Activated CD4-positive, CD25-positive, alpha-beta regulatory T cell (primary cell): ENCODE results near the gene HAS3.

Experiments
- DNase-seq, 4 experiments: peaks; one replicate each; lab custom pipeline; 2025; lab: John Stamatoyannopoulos, UW

Gene HAS3

DNA sequence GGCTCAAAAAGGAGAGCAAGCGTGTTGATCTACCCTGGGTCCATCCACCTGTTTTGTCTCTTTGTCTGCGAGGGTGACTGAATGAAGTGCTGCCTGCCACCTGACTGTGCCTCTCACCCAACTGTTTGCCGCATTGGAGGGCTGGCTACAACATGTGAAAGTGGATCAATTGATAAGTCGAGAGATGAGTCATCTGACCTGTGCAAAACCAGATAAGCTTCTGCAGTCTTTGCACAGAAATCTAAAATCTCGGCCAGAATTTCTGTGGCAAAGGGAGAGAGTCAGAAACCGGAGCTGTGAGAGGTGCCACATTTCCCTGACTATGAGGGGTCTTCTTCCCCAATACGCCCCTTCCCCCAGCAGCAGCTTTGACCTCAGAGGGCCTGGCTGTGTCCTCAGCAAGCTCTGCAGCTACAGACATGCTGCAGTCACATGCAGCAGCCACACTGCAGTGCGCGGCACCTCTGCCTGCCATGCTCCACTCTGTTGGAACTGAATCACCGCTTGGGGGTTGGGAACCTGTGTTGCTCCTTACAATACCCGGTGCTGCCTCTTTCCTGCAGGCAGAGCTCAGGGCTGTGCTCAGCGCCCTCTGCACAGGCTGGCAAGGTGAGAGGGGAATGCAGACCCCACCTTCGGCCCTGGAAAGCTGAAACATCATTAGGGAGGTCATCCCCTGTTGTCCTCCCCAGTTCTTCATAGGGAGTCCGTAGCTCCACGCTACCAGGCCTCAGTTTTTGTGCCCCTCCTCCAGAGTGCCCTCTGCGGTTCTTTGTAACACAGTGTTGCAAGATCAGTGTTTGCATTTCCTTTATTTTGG lies 16.2 kb upstream of the HAS3 start:
- no peak for DNase-seq

DNA sequence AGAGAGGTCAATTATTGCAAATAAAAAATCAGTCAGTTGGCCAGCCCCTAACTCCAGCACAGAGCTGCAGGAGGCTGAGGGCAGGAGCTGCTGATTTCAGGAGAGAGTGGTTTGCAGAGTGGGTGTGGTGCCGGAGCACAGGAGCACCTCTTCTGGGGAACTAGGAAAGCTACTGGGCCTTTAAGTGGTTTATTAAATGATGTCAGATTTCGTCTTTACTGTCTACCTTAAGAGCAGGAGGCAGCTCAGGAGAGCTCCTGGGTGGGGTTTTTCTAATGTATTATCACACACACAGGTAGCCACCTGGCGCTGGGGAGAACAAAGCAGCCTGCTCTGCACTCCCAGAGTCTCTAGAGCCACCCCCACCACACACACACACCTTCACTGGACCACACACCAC lies 11.5 kb upstream of the HAS3 start:
- DNase-seq = no peak

DNA sequence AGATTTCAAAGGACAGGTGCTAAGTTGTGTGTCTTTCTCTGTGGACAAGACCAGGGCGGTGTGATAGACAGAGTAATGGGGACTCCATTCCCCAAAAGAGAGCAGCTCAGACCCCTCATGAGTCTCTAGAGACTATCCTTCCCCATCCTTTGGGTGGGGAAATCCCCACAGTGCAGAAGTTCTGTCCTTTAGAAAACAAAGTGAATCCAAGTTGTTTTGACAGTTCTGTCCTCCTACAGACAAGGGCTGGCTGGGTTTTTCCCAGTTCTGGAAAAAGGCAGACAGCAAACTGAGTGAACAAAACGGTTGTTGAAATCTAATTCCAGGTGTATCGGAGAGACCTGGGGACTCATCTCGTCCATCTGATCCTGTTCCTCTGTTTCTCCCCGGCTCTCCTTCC lies 11.0 kb upstream of the HAS3 start:
- no peak for DNase-seq

DNA sequence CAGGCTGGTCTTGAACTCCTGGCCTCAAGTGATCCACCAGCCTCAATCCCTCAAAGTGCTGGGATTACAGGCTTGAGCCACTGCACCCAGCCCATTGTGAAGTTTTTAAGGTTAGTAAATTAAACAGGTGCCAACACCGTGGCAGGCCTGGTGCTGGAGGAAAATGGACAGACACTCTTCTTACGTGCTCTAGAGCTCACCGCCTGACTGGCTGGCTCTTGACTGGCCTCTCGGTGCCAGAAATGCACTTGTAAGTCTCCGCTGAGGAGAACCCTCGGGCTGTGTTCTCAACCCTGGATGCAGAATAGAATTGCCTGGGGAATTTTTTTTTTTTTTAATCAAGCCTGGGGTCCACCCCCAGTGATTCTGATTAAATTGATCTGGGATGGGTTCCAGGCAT lies 10.3 kb upstream of the HAS3 start:
- no peak for DNase-seq

DNA sequence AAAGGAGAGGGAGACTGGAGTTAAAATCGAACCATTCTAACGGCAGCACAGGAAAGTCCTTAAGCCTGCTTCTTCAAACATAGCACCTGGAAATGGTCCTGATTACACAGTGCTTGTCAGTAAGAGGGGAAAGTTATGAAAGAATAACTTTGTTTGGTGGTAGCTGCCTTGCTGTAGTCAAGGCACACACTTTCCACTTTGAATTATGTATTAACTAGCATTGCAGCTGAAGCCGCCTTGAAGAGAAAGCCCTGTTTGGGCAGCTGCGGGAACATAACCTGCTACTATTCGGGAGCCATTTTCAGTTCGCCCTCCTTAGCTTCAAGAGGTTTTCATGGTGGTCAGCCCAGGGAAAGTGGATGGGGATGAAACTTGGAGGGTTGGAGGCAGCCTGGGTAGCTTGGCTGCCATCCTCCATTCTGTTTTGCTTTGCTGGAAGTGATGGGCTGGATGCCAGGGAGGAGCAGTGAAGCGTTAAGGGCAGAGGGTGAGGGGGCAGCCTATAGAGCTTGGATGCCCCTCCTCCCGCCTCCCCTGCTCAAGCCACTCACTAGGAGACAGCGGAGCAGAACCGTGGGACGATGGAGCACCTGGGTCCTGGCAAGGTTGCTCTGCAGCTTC lies 5.3 kb upstream of the HAS3 start:
- DNase-seq = no peak

DNA sequence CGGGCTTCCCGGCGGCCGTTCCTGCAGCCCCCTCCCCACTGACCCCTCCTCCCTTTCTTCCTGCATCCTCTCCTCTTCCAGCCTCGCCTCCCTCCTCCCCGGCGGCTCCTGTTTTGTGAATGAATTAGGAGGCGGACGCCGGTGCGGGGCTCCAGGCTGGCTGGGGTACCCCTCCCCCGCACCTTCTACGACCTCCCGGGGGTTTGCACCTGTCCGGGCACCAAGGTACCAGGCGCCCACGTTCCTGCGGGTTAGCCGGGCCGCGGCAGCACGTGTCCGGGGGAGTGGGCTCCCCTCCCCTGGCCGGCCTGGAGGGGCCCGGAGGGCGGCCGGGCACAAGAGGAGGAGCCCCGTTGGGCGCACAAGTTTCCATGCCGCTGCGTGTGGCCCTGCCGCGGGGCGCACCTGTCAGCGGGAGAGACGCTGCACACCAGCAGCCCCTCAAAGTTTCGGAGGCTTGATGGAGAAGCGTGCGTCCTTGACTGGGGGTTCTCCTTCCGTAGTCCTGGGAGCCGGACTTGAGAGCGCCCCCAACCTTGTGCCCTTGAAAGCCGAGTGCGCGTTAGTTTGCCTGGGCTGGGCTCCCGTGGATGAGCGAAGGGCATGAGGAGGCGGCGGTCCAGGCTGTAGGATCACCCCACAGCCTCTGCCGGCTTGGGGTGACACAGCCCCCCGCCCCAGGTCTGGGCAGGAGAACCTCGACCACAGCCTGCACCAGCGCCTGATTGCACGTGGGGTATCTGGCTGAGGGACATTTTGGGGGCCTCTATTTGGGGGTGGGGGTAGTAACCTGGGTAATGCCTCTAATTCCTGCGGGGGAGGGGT lies 1.2 kb downstream of the HAS3 start:
- DNase-seq = no peak

DNA sequence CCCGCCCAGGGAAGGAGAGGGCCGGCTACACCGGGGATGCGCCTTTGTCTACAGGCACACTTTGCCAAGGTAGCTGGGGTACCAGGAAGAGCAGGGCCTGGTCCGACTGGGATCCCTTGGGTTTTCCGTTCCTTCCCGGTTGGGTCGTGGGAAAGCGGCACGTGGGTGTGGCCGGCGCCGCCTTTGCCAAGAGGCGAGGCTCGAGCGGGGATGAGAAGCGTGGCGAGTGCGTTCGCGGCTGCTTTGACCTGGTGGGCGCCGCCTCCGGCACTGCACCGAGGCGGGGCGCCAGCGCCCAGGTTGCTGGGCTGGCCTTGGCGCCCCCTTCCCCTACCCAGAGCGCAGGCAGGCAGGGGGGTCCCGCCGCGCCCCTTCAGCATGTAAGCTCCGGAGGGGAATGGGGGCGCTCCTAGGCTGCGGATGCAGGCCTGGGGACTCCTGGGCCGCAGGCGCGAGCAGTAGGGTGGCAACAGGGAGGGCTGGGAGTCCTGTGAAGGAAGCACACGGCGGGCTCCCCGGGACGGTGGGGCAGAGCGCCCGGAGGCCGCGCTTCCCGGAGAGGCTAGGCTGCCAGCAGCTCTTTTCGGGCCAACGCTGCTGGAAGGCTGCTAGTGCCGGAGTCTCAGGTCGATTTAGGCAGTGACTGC lies 2.0 kb downstream of the HAS3 start:
- no peak for DNase-seq

DNA sequence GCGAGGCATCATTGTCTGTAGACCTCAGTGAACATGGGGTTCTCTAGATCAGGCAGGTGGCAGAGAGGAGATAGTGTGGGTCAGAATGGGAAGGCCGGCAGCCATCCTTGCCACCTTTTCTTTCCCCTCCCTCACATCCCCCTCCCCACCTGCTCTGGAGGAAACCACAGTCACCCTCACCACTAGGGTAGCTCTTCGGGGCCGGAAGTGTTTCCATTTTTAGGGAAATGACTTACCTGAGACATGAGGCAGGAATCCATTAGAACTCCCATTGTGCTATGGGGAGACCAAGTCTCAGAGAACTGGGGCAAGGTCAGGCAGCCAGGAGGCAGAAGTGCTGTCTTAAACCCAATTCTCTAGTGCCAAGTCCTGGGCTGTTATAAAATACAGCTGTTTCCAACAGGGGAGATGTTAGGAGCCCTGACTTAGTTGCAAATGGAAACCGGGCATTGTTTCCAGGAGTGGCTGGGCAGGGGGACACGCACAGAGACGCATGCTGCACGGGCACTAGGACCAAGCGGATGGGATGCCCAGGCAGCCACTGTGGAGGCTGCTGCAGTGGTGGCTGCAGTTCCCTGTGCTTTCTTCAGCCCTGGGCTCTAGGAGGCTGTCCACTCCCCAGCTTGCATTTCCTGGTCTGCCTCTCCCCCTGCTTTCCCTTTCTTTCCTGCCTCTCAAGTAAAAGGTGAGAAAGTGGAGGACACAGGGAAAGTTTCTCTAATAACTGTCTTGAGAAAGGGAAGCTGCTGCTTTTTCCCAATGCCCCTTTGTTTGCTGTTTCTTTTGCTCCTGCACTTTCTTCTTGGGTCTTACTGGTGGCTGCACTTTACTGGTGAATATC lies 2.8 kb downstream of the HAS3 start:
- DNase-seq = no peak

DNA sequence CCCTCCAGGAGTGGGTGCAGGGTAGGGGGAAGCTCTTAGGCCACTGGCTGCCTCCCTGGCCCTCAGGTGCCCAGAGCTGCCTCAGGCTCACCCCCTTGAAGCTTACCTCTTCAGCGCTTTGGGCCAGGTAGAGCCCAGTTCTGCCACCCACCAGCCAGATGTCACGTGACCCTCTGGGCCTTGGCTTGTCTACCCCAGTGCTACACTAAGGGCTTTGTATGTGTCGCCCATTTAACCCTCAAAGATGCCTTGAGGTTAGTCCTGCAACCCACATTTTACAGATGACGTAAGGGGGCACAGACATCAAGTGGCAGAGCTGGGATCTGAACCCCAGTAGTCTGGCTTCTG lies 3.4 kb downstream of the HAS3 start:
- DNase-seq = no peak

DNA sequence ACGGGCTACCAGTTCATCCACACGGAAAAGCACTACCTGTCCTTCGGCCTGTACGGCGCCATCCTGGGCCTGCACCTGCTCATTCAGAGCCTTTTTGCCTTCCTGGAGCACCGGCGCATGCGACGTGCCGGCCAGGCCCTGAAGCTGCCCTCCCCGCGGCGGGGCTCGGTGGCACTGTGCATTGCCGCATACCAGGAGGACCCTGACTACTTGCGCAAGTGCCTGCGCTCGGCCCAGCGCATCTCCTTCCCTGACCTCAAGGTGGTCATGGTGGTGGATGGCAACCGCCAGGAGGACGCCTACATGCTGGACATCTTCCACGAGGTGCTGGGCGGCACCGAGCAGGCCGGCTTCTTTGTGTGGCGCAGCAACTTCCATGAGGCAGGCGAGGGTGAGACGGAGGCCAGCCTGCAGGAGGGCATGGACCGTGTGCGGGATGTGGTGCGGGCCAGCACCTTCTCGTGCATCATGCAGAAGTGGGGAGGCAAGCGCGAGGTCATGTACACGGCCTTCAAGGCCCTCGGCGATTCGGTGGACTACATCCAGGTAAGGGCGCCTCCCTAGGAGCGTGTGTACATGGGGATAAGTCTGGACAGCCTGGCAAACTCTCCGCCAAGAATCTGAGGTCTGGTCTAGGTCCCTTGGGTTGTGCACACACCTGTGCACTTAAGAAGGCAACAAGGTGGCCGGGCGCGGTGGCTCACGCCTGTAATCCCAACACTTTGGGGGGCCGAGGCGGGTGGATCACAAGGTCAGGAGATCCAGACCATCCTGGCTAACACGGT lies 4.2 kb downstream of the HAS3 start:
- DNase-seq = no peak

DNA sequence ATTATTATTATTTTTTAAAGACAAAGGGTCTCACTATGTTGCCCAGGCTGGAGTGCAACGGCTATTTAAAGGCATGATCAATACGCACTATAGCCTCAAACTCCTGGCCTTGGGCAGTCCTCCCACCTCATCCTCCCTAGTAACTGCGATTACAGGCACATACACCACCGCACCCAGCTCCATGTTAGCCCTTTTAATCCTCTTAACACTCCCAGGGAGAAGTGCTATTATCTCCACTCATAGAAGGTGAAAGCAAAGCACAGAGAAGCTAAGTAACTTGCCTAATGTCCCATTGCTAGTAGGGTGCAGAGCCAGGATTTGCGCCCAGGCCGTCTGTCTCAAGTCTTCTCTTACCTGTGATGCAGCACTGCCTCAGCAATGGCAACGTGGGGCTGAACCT lies 5.0 kb downstream of the HAS3 start:
- no peak for DNase-seq

DNA sequence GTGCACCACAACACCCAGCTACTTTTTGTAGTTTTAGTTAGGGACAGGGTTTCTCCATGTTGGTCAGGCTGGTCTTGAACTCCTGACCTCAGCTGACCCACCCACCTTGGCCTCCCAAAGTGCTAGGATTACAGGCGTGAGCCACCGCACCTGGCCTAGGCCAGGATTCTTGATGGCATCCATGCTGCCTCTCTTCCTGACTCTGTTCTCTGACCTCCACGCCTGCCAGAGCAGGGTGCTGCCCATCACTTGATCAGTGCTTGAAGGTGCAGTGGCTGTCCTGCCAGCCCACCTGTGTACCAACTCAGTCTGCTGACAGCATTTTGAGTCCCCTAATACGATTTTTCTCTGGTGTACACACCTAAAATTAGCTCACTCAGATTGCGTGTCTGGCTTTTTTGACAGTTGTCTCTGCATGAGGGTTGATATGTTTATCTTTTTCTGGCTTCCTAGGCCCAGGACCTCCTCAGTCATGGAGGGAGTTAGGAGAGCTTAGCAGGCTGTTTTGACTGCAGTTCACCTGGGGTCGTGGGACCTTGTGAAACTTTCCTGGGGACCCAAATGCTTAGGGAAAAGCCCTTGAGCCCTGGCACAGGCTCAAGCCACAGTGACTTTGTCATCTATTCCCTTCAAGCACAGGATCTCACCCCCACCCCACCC lies 5.9 kb downstream of the HAS3 start:
- DNase-seq = no peak

DNA sequence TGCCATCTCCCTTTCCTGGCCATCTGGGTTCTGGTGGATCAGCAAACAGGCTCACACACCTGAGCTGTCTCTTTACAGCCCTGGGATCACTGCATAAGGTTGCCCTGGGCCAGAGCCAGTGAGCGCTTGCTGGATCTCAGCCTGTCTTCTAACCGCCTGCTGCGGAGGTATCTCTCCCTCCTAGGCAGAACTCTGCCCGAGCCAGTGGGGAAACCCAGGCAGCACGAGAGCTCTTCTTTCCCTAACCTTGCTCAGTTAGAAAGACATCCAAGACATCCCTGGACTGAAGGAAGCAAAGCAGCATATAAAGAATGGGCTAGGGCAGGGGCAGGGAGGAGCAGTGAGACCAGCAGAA lies 6.4 kb downstream of the HAS3 start:
- DNase-seq = no peak

DNA sequence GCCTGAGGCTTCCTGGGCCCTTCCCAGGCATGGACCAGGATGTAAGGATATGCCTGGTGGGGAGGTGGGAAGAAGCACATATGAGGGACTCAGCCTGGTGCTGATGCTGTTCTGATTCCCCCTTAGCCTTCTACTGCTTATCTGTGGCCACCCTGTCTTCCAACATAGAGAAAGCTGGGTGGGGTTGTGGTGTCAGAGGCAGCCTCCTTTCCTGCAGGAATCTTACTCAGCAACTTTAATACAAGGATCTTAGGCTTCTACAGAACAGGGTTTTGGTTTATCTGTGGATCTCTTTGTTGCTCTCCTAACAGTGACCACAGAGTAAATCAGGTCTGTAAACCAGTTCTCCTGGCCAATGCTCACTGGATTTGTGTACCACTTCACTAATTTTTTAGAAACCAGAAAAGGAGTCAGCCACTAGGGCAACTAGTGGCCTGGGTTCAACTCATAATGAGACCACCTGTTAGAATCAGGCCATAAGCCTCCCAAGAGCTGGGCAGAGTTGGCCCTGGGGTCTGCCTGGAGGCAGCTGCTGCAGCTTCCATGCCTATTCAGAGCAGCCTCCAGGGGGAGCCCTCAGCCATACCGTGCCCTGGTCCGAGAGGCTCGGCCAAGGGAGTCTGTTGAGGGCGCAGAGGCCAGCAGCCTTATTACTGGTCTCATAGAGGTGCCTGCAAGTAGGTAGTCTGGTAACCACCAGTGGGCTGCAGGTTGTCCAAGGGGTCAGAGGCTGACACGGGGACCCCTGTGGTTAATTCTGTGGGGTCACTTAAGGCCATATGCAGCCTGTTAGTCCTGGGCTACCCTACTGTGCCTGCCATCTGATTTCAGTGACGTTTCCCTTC lies 7.1 kb downstream of the HAS3 start:
- DNase-seq = peak in 3 of 4 experiments; percentile 12 to 31 (median 26)

DNA sequence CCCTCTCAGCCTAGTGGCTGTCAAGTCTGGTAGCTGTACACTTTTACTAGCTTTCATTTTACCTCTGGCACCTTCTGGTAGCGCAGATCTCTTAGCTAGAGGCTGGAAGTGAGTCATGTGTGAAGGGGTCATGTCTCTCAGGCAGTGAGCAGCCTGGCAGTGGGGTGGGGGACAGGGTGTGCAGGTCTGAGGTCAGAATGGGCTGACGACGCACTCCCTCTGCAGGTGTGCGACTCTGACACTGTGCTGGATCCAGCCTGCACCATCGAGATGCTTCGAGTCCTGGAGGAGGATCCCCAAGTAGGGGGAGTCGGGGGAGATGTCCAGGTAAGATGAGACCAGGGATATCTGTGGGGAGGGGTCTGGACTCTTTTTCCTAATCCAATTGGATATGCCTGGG lies 7.8 kb downstream of the HAS3 start:
- no peak for DNase-seq

DNA sequence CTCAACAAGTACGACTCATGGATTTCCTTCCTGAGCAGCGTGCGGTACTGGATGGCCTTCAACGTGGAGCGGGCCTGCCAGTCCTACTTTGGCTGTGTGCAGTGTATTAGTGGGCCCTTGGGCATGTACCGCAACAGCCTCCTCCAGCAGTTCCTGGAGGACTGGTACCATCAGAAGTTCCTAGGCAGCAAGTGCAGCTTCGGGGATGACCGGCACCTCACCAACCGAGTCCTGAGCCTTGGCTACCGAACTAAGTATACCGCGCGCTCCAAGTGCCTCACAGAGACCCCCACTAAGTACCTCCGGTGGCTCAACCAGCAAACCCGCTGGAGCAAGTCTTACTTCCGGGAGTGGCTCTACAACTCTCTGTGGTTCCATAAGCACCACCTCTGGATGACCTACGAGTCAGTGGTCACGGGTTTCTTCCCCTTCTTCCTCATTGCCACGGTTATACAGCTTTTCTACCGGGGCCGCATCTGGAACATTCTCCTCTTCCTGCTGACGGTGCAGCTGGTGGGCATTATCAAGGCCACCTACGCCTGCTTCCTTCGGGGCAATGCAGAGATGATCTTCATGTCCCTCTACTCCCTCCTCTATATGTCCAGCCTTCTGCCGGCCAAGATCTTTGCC lies 9.0 kb downstream of the HAS3 start:
- DNase-seq = no peak

DNA sequence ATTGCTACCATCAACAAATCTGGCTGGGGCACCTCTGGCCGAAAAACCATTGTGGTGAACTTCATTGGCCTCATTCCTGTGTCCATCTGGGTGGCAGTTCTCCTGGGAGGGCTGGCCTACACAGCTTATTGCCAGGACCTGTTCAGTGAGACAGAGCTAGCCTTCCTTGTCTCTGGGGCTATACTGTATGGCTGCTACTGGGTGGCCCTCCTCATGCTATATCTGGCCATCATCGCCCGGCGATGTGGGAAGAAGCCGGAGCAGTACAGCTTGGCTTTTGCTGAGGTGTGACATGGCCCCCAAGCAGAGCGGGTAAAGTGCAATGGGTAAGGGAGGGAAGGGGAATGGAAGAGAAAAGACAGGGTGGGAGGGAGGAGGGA lies 9.5 kb downstream of the HAS3 start:
- DNase-seq = no peak

DNA sequence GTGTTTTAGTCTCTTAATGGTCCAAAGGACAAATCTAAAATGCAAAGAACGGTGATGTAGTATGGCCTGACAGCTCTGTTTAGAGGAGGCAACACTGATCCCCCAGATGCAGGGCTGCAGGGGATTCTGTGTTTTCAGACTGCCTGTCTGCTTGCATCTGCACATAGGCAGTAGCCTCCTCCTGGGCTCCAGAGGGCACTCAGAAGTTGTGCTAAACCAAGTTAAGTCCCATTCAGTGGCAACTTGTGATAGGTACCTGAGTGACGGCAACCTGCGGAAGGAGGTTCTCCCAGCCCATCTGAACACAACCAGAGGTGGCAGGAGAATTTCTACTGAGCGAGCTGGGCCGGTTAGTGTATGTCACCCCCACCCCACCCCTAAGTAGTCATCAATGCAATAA lies 9.9 kb downstream of the HAS3 start:
- no peak for DNase-seq

DNA sequence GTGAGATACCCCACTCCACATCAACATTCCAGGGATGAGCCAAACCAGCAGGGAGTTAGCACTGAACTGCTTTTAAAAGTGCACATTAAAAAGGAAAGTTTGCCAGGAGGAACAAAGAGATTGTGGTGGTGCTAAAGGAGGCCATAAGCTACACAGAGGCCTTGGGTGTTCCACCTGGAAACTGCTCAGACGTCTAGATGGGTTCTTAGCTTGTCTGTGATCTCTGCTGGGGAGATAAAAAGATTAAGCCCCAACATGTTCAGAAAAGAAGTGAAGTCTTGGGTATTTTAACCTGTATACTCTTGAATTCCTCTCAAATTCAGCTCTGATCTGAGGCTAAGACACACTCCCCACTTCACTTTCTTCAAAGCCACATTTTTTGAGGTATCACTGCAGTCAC lies 10.4 kb downstream of the HAS3 start:
- DNase-seq = no peak
